Measurements from ENCODE around the gene MEST. TPM values are rescaled to one million over a fixed set of nuclear protein-coding genes. Genes with fewer than 3 reads are reported as not detected.
"Not testable (repeated sequence)": the region's sequence is repeated elsewhere in the genome, so short reads cannot be mapped to it uniquely, and the experiment has no call there.

The MEST gene
- total RNA-seq, 1 donor from 2014 or later: 2.6 TPM

DNA sequence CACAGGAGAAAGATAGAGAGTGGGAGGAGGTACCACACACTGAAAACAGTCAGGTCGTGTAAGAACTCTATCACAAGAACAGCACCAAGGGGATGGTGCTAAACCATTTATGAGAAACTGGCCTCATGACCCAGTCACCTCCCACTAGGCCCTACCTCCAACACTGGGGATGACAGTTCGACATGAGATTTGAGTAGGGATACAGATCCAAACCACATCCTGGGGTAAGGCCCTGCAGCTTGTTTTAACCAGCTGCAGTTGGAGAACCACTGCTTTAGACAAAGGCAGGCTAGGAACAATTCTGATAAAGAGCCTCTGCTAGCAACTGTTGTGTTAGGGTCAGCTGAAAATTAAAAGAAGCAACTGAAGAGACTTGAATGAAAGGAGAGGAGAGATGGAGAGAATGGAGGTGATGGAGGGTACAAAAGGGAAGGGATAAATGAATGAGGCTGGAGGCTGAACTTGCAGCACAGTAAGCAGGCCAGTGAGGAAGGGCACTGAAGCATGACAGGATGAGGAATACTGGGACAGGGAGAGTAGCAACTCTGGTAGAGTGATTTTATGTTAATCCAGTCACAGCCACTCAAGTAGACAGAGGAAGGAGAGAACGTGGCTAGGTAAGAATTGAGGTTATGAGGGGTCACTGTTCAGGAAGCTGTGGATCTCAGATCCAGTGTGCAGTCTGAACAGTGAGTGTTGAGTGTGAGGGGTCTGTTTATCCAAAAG, 23.6 kb downstream of the MEST start:
- intact Hi-C loops (cut with micrococcal nuclease): no loop called here

- intact Hi-C loops (cut with micrococcal nuclease): no loop called here
These were observed 29.5 kb downstream of the MEST start for GRCh38 chr7:130521258-130521951.

- intact Hi-C loops (cut with micrococcal nuclease): not testable (repeated sequence)
These were observed 31.7 kb downstream of the MEST start for GRCh38 chr7:130523519-130524125.

GRCh38 chr7:130524628-130525027, 32.7 kb downstream of the MEST start:
- intact Hi-C loops (cut with micrococcal nuclease): no loop called here

- intact Hi-C loops (cut with micrococcal nuclease): not testable (repeated sequence)
These were observed 36.0 kb downstream of the MEST start for GRCh38 chr7:130527752-130528355.

DNA sequence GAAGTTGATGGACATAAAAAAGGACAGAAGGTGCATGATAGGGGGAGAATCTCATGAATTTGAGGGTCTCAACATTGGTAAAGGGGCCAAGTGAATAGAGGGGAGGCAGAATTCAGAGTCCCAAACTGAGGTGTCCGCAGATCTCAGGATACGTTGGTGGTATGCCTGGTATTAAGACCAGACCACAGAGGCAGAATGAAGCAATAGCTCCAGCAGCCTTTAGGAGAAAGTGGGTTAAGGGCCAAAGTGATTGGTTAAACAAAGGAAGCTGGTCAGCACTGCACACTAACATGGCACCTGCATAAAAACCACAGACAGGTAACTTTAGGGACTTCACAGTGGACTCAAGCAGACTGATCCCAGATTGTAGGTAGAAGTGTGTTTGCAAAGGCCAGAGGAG, 37.5 kb downstream of the MEST start:
- intact Hi-C loops (cut with micrococcal nuclease): no loop called here

- intact Hi-C loops (cut with micrococcal nuclease): not testable (repeated sequence)
These were observed 46.0 kb downstream of the MEST start for GRCh38 chr7:130537894-130538293.

GRCh38 chr7:130541287-130541686, 49.4 kb downstream of the MEST start:
- intact Hi-C loops (cut with micrococcal nuclease): not testable (repeated sequence)

DNA sequence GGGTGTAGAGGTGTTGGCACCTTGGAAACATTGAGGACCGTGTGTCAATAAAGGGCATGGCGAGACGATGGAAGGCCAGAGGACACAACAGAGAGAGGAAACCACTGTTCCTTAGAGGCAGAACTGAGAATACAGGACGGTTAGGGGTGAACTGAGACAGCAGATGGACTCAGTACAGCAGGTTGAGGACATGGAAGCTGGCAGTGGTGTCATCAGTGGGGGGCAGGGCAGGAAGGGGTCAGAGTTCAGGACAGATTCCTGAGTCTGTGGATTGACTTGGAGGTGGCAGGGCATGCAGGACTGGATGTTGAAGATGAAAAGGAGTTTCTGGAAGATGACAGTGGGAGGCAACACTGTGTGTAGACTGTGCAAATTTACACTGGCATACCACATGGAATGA, 50.4 kb downstream of the MEST start:
- intact Hi-C loops (cut with micrococcal nuclease): not testable (repeated sequence)

DNA sequence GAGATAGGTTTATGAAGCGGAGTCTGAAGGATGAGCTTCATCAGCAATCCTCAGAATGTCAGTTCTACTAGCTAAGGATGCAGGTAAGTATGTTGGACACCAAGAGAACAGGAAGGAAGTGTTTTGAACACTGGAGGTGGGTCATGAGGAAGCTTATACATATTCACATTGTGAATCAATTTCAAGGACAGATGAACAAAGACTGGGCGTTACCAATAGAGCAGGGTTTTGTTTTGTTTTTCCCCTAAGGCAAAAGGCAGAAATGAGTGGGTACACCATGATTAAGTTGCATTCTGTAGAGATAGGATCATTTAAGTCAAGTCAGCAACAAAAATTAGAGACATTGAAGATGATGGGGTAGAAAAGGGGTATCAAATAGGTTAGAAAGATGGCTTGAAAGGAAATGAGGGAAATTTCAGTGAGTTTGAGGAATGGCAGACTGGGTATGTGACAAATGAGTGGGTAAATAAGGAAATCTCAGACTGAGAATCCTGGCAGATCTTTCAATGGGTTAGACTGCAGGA, 51.7 kb downstream of the MEST start:
- intact Hi-C loops (cut with micrococcal nuclease): no loop called here

- intact Hi-C loops (cut with micrococcal nuclease): no loop called here
These were observed 52.5 kb downstream of the MEST start for GRCh38 chr7:130544356-130544755.

DNA sequence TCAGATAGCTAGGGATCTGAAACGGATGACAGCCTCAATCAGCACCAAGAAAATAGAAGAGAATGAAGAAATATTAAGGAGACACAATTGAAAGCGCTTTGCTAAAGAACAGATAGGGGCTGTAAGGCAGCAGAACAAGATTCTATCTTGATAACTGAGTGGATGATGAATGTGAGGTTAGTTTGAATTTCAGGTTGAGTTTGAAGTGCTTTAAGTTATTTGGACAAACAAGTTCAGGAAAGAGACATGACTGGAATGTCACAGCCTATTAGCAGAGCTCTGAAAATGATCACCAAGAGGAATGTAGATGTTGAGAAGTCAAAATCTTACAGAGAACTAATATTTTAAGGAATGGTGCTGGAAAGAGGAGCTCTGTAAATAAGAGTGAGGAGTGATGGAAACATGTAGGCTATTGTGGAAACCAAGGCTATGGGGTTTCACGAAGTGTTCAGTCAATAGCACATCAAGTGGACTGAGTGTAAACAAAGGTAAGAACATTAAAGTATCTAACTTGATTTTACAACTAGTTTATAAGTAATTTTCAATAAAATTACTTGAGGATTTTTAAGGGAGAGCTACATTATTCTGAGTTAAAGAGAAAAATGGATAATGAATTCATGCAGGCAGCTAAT, 61.6 kb downstream of the MEST start:
- intact Hi-C loops (cut with micrococcal nuclease): no loop called here

- intact Hi-C loops (cut with micrococcal nuclease): no loop called here
These were observed 62.6 kb downstream of the MEST start for GRCh38 chr7:130554481-130554880.

Other genes with a start within 250 kb of the MEST start
- gene CPA2, start 225.2 kb upstream of the MEST start, total RNA-seq: not detected in 2 replicates
- gene CPA4, start 198.9 kb upstream of the MEST start, total RNA-seq: not detected in 2 replicates
- gene CPA5, start 147.3 kb upstream of the MEST start, total RNA-seq: 1.0 and 1.7 TPM in 2 replicates
- not detected in 2 replicates for gene CPA1, start 111.6 kb upstream of the MEST start, total RNA-seq
- 19.5 and 23.5 TPM in 2 replicates for gene CEP41, start 51.1 kb upstream of the MEST start, total RNA-seq
- 9.7 and 10.2 TPM in 2 replicates for gene COPG2, start 176.7 kb downstream of the MEST start, total RNA-seq
- gene TSGA13, start 194.5 kb downstream of the MEST start, total RNA-seq: not detected in 2 replicates
- gene KLF14, start 242.1 kb downstream of the MEST start, total RNA-seq: not detected in 2 replicates